Subcutaneous adipose tissue (tissue), 4 donors: ENCODE results near the gene GALNT12. TPM values are rescaled to one million over a fixed set of nuclear protein-coding genes. Genes with fewer than 3 reads are reported as not detected.

Experiments used
- CTCF ChIP-seq: fragments of 450-650 bp; IDR thresholded peaks from one replicate; pipeline ENCODE4 v1.5.1; 2016; ENCODE audit warnings: low read depth, mild to moderate bottlenecking, control low read depth, antibody characterized with exemption, moderate library complexity
- total RNA-seq, 4 donors: library from RNA; depleted of rRNA; stranded (reverse); fragments of >200 nt; gene quantifications; one replicate each; pipeline ENCODE4 v1.1.0, GENCODE V29; 2016

The GALNT12 gene
- total RNA-seq, 4 donors from 2014 or later = 1.9 to 8.5 (median 3.7) TPM

- no peak for TF ChIP-seq CTCF
Observed at GRCh38 chr9:98775831-98776441, 31.5 kb upstream of the GALNT12 start.

GRCh38 chr9:98777618-98778017 lies 29.9 kb upstream of the GALNT12 start:
- TF ChIP-seq CTCF = no peak

GRCh38 chr9:98778251-98778650 lies 29.2 kb upstream of the GALNT12 start:
- TF ChIP-seq CTCF = no peak

GRCh38 chr9:98778711-98779530 lies 28.5 kb upstream of the GALNT12 start:
- TF ChIP-seq CTCF = no peak

GRCh38 chr9:98780059-98780749 lies 27.3 kb upstream of the GALNT12 start:
- TF ChIP-seq CTCF = no peak

- TF ChIP-seq CTCF = no peak
Observed at GRCh38 chr9:98781588-98782383, 25.7 kb upstream of the GALNT12 start.
